IMR-90 (cell line): ENCODE measurements around the gene GDPD5. TPM values are rescaled to one million over a fixed set of nuclear protein-coding genes. Genes with fewer than 3 reads are reported as not detected.
A peak's percentile ranks its signal among the peaks of the same experiment; 100 is the strongest.

Experiments
- ATAC-seq: fragments of 200-7000 bp; cut with Tn5 transposase; 2 replicates; pipeline ENCODE4 v1.9.1; 2020; ENCODE audit warnings: low read depth, mild to moderate bottlenecking, moderate library complexity
- BruUV-seq: library from RNA; stranded (reverse); fragments of 400-500 nt; replicated peaks from 2 replicates; lab custom pipeline; 2021; lab: Mats Ljungman, UMichigan
- CTCF ChIA-PET: fragments of 300-600 bp; formaldehyde crosslinking; extraction: SDS; loops from one replicate; lab custom pipeline; 2021; ENCODE audit warnings: antibody characterized with exemption; lab: Yijun Ruan, JAX
- POLR2A ChIA-PET: fragments of 300-600 bp; sonication (Branson Sonifier 250); formaldehyde crosslinking; loops from one replicate; lab custom pipeline; 2022; ENCODE audit warnings: antibody characterized with exemption; ENCODE audit not compliant: unreplicated experiment; lab: Charles Lee
- DNase-seq: peaks from one replicate; pipeline ENCODE4 v3.0.0; 2013
- H2AFZ ChIP-seq: replicated peaks from 2 replicates; pipeline ENCODE3; 2013; ENCODE audit warnings: low read length, mild to moderate bottlenecking; ENCODE audit not compliant: poor library complexity
- H2AK5ac ChIP-seq: 2 replicates; pipeline ENCODE4 v1.6.1; 2013; ENCODE audit warnings: low read depth, low read length, inconsistent platforms
- H2AK9ac ChIP-seq: replicated peaks from 2 replicates; pipeline ENCODE3; 2013; ENCODE audit warnings: mild to moderate bottlenecking, low read depth, low read length, moderate library complexity; ENCODE audit not compliant: poor library complexity
- H2BK120ac ChIP-seq: 2 replicates; pipeline ENCODE4 v1.6.1; 2013; ENCODE audit warnings: low read depth, low read length, inconsistent platforms
- H2BK15ac ChIP-seq: 3 replicates; pipeline ENCODE4 v1.6.1; 2013; ENCODE audit warnings: low read depth, low read length, inconsistent platforms
- H2BK20ac ChIP-seq: 2 replicates; pipeline ENCODE4 v1.6.1; 2013; ENCODE audit warnings: low read depth, mild to moderate bottlenecking, inconsistent platforms, low read length, moderate library complexity
- H2BK5ac ChIP-seq: 2 replicates; pipeline ENCODE4 v1.6.1; 2013; ENCODE audit warnings: mild to moderate bottlenecking, low read depth, low read length, inconsistent platforms; ENCODE audit not compliant: poor library complexity, severe bottlenecking
- H3K14ac ChIP-seq: replicated peaks from 2 replicates; pipeline ENCODE4 v1.6.1; 2013; ENCODE audit warnings: low read depth, low read length, inconsistent platforms
- H3K18ac ChIP-seq: 2 replicates; pipeline ENCODE4 v1.6.1; 2013; ENCODE audit warnings: low read depth, low read length, control low read depth
- H3K23ac ChIP-seq: 2 replicates; pipeline ENCODE4 v1.6.1; 2013; ENCODE audit warnings: low read depth, low read length, inconsistent platforms
- H3K27ac ChIP-seq: 2 replicates; pipeline ENCODE4 v1.5.1; 2013; ENCODE audit warnings: mild to moderate bottlenecking, control low read depth, low read length; ENCODE audit not compliant: insufficient read depth
- H3K27me3 ChIP-seq: 2 replicates; pipeline ENCODE4 v1.6.1; 2013; ENCODE audit warnings: low read length; ENCODE audit not compliant: control insufficient read depth, insufficient read depth
- H3K36me3 ChIP-seq: 2 replicates; pipeline ENCODE4 v1.6.1; 2013; ENCODE audit warnings: low read length, mixed read lengths; ENCODE audit not compliant: control insufficient read depth, insufficient read depth
- H3K4ac ChIP-seq: 2 replicates; pipeline ENCODE4 v1.6.1; 2013; ENCODE audit warnings: low read depth, low read length, inconsistent platforms
- H3K4me1 ChIP-seq: 2 replicates; pipeline ENCODE4 v1.6.1; 2013; ENCODE audit warnings: low read length, mixed read lengths; ENCODE audit not compliant: control insufficient read depth, insufficient read depth
- H3K4me2 ChIP-seq: 2 replicates; pipeline ENCODE4 v1.6.1; 2013; ENCODE audit warnings: low read depth, mild to moderate bottlenecking, control low read depth, low read length, moderate library complexity
- H3K4me3 ChIP-seq: 2 replicates; pipeline ENCODE4 v1.5.1; 2013; ENCODE audit warnings: low read depth, mild to moderate bottlenecking, control low read depth, low read length, moderate library complexity; ENCODE audit not compliant: insufficient read depth
- H3K56ac ChIP-seq: 2 replicates; pipeline ENCODE4 v1.6.1; 2013; ENCODE audit warnings: low read length, inconsistent platforms; ENCODE audit not compliant: insufficient read depth; ENCODE audit errors: extremely low read depth
- H3K79me1 ChIP-seq, 2 experiments: 2 replicates each; pipeline ENCODE4 v1.6.1; 2013; ENCODE audit warnings: low read length in 2 of 2, inconsistent platforms in 1 of 2, low read depth in 1 of 2
- H3K9ac ChIP-seq: 2 replicates; pipeline ENCODE4 v1.6.1; 2013; ENCODE audit warnings: low read depth, low read length, control low read depth
- H3K9me1 ChIP-seq: 2 replicates; pipeline ENCODE4 v1.6.1; 2013; ENCODE audit warnings: low read length, inconsistent platforms; ENCODE audit not compliant: insufficient read depth
- H3K9me3 ChIP-seq: 2 replicates; pipeline ENCODE4 v1.6.1; 2013; ENCODE audit warnings: low read length; ENCODE audit not compliant: control insufficient read depth, insufficient read depth
- H4K20me1 ChIP-seq: 2 replicates; pipeline ENCODE4 v1.6.1; 2013; ENCODE audit warnings: low read length, inconsistent platforms; ENCODE audit not compliant: insufficient read depth
- H4K5ac ChIP-seq: 2 replicates; pipeline ENCODE4 v1.6.1; 2013; ENCODE audit warnings: mild to moderate bottlenecking, low read depth, low read length, control low read depth
- H4K8ac ChIP-seq, 2 experiments: 2 replicates each; pipeline ENCODE4 v1.6.1; 2013; ENCODE audit warnings: low read depth in 2 of 2, low read length in 2 of 2, control low read depth in 1 of 2, inconsistent platforms in 1 of 2
- H4K91ac ChIP-seq: 2 replicates; pipeline ENCODE4 v1.6.1; 2013; ENCODE audit warnings: low read depth, low read length, inconsistent platforms; ENCODE audit not compliant: insufficient read depth
- BHLHE40 ChIP-seq: fragments of 150-350 bp; IDR thresholded peaks from 2 replicates; pipeline ENCODE4 v1.6.1; 2016; ENCODE audit warnings: mild to moderate bottlenecking, low read depth, low read length
- CEBPB ChIP-seq: IDR thresholded peaks from 2 replicates; pipeline ENCODE4 v1.6.1; 2012; ENCODE audit warnings: low read depth, low read length, improper control_type of control experiment
- ELK1 ChIP-seq: fragments of 150-350 bp; IDR thresholded peaks from 2 replicates; pipeline ENCODE4 v1.6.1; 2016; ENCODE audit warnings: low read depth, mild to moderate bottlenecking, low read length, moderate library complexity, borderline replicate concordance
- FOS ChIP-seq: fragments of 150-350 bp; IDR thresholded peaks from 2 replicates; pipeline ENCODE4 v1.6.1; 2016; ENCODE audit warnings: low read depth, low read length
- POLR2A ChIP-seq: IDR thresholded peaks from 2 replicates; pipeline ENCODE4 v1.6.1; 2012; ENCODE audit warnings: mild to moderate bottlenecking, low read depth, low read length
- RAD21 ChIP-seq: IDR thresholded peaks from 2 replicates; pipeline ENCODE4 v1.6.1; 2012; ENCODE audit warnings: low read length, improper control_type of control experiment
- RCOR1 ChIP-seq: IDR thresholded peaks from 2 replicates; pipeline ENCODE4 v1.6.1; 2012; ENCODE audit warnings: mild to moderate bottlenecking, low read length, improper control_type of control experiment; ENCODE audit not compliant: insufficient replicate concordance
- RFX5 ChIP-seq: IDR thresholded peaks from 2 replicates; pipeline ENCODE4 v1.8.0; 2012; ENCODE audit warnings: low read depth, mild to moderate bottlenecking, low read length, moderate library complexity
- WGBS, 2 experiments: methylation state at CpG; one replicate each; pipeline versions ENCODE4 v1.1.5 to v1.1.7; 2013; ENCODE audit warnings: missing lambda C conversion rate in 2 of 2; ENCODE audit not compliant: insufficient read length in 1 of 2; ENCODE audit errors: extremely low coverage in 2 of 2; 5-methylcytosine and 5-hydroxymethylcytosine counted together
- dilution Hi-C: fragments of 300-500 bp; cut with HindIII; formaldehyde crosslinking; loops from one replicate; pipeline ENCODE4 v1.14.3; 2018; ENCODE audit warnings: low sequenced_read_pairs; ENCODE audit not compliant: unreplicated experiment
- in situ Hi-C: fragments of 300-500 bp; cut with MboI; formaldehyde crosslinking; loops from 3 replicates; pipeline ENCODE4 v1.14.3; 2019; ENCODE audit warnings: low sequenced_read_pairs, inconsistent platforms, mixed read lengths
- intact Hi-C: fragments of 100-400 bp; cut with micrococcal nuclease; formaldehyde crosslinking; loops from 2 replicates; pipeline ENCODE4 v1.10.0; 2022
- polyA plus RNA-seq, 3 experiments: library from polyadenylated mRNA; depleted of rRNA; stranded (reverse); fragments of >200 nt; gene quantifications; 2 replicates each; pipeline ENCODE4 v1.2.3, GENCODE V29; 2012; ENCODE audit warnings: low replicate concordance in 1 of 3
- total RNA-seq: library from RNA; depleted of rRNA; stranded (reverse); fragments of >200 nt; gene quantifications from 2 replicates; pipeline ENCODE4 v1.2.3, GENCODE V29; 2012

GDPD5 gene
- total and polyA plus RNA-seq, 2 of the 4 experiments (the other 2 are of a cell fraction), result 2.0 to 7.9 TPM

GRCh38 chr11:75476739-75477613, 48.8 kb downstream of the GDPD5 start:
- ChIA-PET POLR2A (no interaction called here), CTCF (no interaction called here)
- H3K36me3 ChIP-seq, result no peaks in the 10 kb centered on the region
- H2BK15ac ChIP-seq, result no peak overlapping the region
- no peak overlapping the region; the same call in 1 of the 2 replicates for H3K4ac ChIP-seq
- H3K27ac ChIP-seq, result no peak overlapping the region
- H4K8ac ChIP-seq, result no peak overlapping the region; a peak in 1 of 4 replicates
- no peak overlapping the region for H2BK20ac ChIP-seq
- peaks cover 20% of the 10 kb centered on the region for H3K4me1 ChIP-seq
- TF ChIP-seq BHLHE40 (no peak), RAD21 (no peak), FOS (no peak), ELK1 (no peak), POLR2A (no peak), RFX5 (no peak), RCOR1 (no peak), CEBPB (no peak)
- H2AFZ ChIP-seq, result no peak overlapping the region
- ATAC-seq, result no peak
- 0% methylated on average over 1 of the region's 10 CpGs; no CpG with 5 or more reads in 1 of the 2 experiments for WGBS, 2 experiments
- peak overlapping the region; percentile 13; the same call in 1 of the 2 replicates for H2AK5ac ChIP-seq
- H3K27me3 ChIP-seq, result no peaks in the 10 kb centered on the region
- H3K14ac ChIP-seq, result no peak overlapping the region
- no peak overlapping the region for H4K91ac ChIP-seq
- H3K9me3 ChIP-seq, result no peaks in the 10 kb centered on the region
- no peak overlapping the region for H3K56ac ChIP-seq
- DNase-seq, result no peak
- no peak overlapping the region for H2BK5ac ChIP-seq
- H3K23ac ChIP-seq, result no peak overlapping the region
- in situ Hi-C loops (no loop called here), intact Hi-C loops (no loop called here), dilution Hi-C loops (no loop called here)
- no peak overlapping the region for H2AK9ac ChIP-seq
- no TSS peak for BruUV-seq
- H4K5ac ChIP-seq, result no peak overlapping the region
- H3K9me1 ChIP-seq, result peaks cover 19% of the 10 kb centered on the region
- no peak overlapping the region for H3K18ac ChIP-seq
- no peak overlapping the region for H3K4me2 ChIP-seq
- no peaks in the 10 kb centered on the region; a peak in 1 of 4 replicates for H3K79me1 ChIP-seq
- H4K20me1 ChIP-seq, result no peaks in the 10 kb centered on the region
- H3K4me3 ChIP-seq, result no peak overlapping the region
- no peak overlapping the region for H3K9ac ChIP-seq
- H2BK120ac ChIP-seq, result no peak overlapping the region
